Sigmoid colon (tissue), 7 donors: ENCODE data around the gene PRTN3. TPM values are rescaled to one million over a fixed set of nuclear protein-coding genes. Genes with fewer than 3 reads are reported as not detected.

Experiments
- DNase-seq: peaks from one replicate; pipeline ENCODE4 v3.0.0-alpha.2; 2019
- H3K27ac ChIP-seq, 4 donors: fragments of 200-600 bp; sonication (generic); one replicate each; pipeline ENCODE4 v1.5.1; 2016 to 2019; ENCODE audit warnings: mild to moderate bottlenecking in 1 of 4
- H3K27me3 ChIP-seq, 3 donors: fragments of 200-600 bp; sonication (generic); one replicate each; pipeline ENCODE4 v1.5.1; 2019; ENCODE audit warnings: mild to moderate bottlenecking in 1 of 3
- H3K36me3 ChIP-seq, 4 donors: fragments of 200-600 bp; sonication (generic); one replicate each; pipeline ENCODE4 v1.5.1; 2016 to 2019
- H3K4me1 ChIP-seq, 4 donors: fragments of 200-600 bp; sonication (generic); one replicate each; pipeline ENCODE4 v1.5.1; 2017 to 2019
- H3K4me3 ChIP-seq, 4 donors: fragments of 200-600 bp; sonication (generic); one replicate each; pipeline ENCODE4 v1.5.1; 2017 to 2019; ENCODE audit warnings: mild to moderate bottlenecking in 2 of 4, moderate library complexity in 1 of 4
- H3K9me3 ChIP-seq, 4 donors: fragments of 200-600 bp in 3 of 4; sonication (generic) in 3 of 4; one replicate each; pipeline versions ENCODE4 v1.5.1 to v1.6.1; 2013 to 2019
- CTCF ChIP-seq, 4 experiments: fragments of 450-650 bp in 3 of 4; fragments of 200-600 bp in 1 of 4; IDR thresholded peaks; one replicate each; pipeline ENCODE4 v1.5.1; 2016 to 2019; ENCODE audit warnings: antibody characterized with exemption in 4 of 4, mild to moderate bottlenecking in 3 of 4, moderate library complexity in 2 of 4
- EP300 ChIP-seq, 4 donors: sonication (generic); formaldehyde crosslinking; IDR thresholded peaks; one replicate each; pipeline ENCODE4 v1.6.1; 2017; ENCODE audit warnings: antibody characterized with exemption in 4 of 4
- POLR2A ChIP-seq, 2 donors: fragments of 450-650 bp; IDR thresholded peaks; one replicate each; pipeline ENCODE4 v1.6.1; 2016; ENCODE audit warnings: antibody characterized with exemption in 2 of 2, mild to moderate bottlenecking in 2 of 2, moderate library complexity in 2 of 2
- POLR2AphosphoS5 ChIP-seq, 4 donors: sonication (generic); formaldehyde crosslinking; IDR thresholded peaks; one replicate each; pipeline ENCODE4 v1.6.1; 2017; ENCODE audit warnings: antibody characterized with exemption in 4 of 4
- WGBS, 2 donors: extraction: QIAGEN DNeasy Blood & Tissue Kit; methylation state at CpG; one replicate each; pipeline ENCODE4 v1.1.7; 2013; 5-methylcytosine and 5-hydroxymethylcytosine counted together
- intact Hi-C: fragments of 100-400 bp; cut with DNase I; formaldehyde crosslinking; loops from one replicate; pipeline ENCODE4 v1.15.1; 2023
- polyA plus RNA-seq, 3 donors: library from polyadenylated mRNA; stranded (reverse); fragments of 200-250 nt; gene quantifications; one replicate each; pipeline ENCODE4 v1.2.3, GENCODE V29; 2013
- total RNA-seq, 4 donors: library from RNA; depleted of rRNA; stranded (reverse); fragments of >200 nt; gene quantifications; one replicate each; pipeline ENCODE4 v1.1.0, GENCODE V29; 2016
- donor health status: healthy with polysubstance abuse.
- donor health status: Bipolar disorder and iron deficiency.
- donor health status: healthy.

PRTN3 gene
- total and polyA plus RNA-seq, 7 donors = not detected

DNA sequence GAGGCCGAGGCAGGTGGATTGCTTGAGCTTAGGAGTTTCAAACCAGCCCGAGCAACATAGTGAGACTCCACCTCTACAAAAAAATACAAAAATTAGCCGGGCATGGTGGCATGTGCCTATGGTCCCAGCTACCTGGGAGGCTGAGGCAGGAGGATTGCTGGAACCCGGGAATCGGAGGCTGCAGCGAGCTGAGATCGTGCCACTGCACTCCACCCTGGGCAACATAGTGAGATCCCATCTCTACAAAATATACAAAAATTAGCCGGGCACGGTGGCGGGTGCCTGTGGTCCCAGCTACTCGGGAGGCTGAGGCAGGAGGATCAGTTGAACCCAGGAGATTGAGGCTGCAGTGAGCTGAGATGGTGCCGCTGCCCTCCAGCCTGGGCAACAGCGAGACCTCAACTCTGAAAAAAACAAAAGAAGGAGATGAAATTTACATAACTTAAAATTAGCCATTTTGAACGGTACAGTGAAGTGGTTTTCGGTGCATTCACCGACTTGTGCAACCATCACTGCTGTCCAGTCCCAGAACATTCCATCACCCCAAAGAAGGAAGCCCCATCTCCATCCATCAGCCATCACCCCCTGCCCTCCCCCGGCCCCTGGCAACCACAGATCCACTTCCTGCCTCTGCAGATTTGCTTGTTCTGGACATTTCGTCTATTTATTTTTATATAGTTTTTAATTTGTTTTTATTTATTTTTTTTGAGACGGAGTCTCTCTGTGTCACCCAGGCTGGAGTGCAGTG is 14.7 kb upstream of the PRTN3 start:
- DNase-seq = no peak
- peaks cover 0 to 16% (median 15%) of the 10 kb centered on the region in 4 donors for H3K4me1 ChIP-seq
- TF ChIP-seq EP300 (IDR thresholded peaks at IDR 0.05) (no peak), POLR2AphosphoS5 (IDR thresholded peaks at IDR 0.05) (no peak), POLR2A (IDR thresholded peaks at IDR 0.05) (no peak), CTCF (IDR thresholded peaks at IDR 0.05) (no peak)
- H3K27ac ChIP-seq = no peak overlapping the region
- WGBS, 2 donors = 80 to 81% methylated on average over 19 of the region's 19 CpGs
- intact Hi-C loops = no loop called here
- no peak overlapping the region for H3K4me3 ChIP-seq
- no peaks in the 10 kb centered on the region for H3K9me3 ChIP-seq
- H3K36me3 ChIP-seq = no peaks in the 10 kb centered on the region
- H3K27me3 ChIP-seq = peaks cover 26 to 64% (median 44%) of the 10 kb centered on the region in 3 donors

DNA sequence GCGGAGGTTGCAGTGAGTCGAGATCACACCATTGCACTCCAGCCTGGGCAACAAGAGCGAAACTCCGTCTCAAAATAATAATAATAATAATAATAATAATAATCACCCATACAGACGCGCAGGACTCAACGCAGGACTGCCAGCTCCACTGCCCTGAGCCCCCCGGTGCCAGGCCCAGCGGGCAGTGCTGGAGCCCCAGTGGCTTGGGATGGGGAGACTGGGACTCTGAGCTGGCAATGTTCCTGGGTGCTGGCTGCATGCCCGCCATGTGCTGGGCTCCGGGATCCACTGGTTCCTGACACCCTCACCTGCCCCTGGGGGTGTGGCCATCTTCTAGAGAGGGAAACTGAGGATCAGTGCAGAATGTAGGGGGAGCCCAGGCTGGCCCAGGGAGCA is 13.5 kb upstream of the PRTN3 start:
- 72 to 87% methylated on average over 11 of the region's 11 CpGs for WGBS, 2 donors
- intact Hi-C loops = no loop called here
- Histone ChIP-seq H3K27ac (no peak overlapping the region), H3K27me3 (peaks cover 13 to 64% (median 44%) of the 10 kb centered on the region in 3 donors), H3K4me3 (no peak overlapping the region), H3K9me3 (no peaks in the 10 kb centered on the region), H3K36me3 (no peaks in the 10 kb centered on the region), H3K4me1 (peaks cover 0 to 4% (median 3%) of the 10 kb centered on the region in 4 donors)
- DNase-seq = no peak
- TF ChIP-seq POLR2AphosphoS5 (IDR thresholded peaks at IDR 0.05) (no peak), EP300 (IDR thresholded peaks at IDR 0.05) (no peak), POLR2A (IDR thresholded peaks at IDR 0.05) (no peak), CTCF (IDR thresholded peaks at IDR 0.05) (no peak)

DNA sequence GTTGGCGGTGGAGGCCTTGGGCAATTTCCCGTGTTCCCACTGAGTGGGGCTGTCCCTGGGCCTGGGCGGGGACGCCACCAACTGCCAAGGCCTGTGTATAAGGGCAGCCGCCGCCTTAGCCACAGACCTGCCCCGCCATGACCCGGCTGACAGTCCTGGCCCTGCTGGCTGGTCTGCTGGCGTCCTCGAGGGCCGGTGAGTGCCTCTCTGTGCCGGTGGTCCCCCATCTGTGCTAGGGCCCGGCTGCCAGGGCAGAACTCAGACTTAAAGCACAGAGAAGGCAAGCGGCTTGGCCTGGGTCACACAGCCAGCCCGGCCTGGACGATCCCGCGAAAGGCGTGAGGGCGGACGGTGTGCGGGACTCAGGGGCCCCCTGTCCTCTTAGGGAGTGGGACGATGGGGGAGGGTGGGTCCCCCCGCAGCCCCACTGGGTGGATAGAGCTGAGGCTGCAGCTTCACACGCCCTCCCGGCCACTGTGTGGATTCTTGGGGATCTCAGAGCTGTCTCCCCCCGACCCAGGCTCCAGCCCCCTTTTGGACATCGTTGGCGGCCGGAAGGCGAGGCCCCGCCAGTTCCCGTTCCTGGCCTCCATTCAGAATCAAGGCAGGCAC is 13.0 kb upstream of the PRTN3 start, which contains the start of gene AZU1:
AZU1 (plus strand) TSS at position 128 of the 612 bp plus-strand sequence; CDS start at position 138, 10 bp downstream.
- TF ChIP-seq EP300 (IDR thresholded peaks at IDR 0.05) (no peak), CTCF (IDR thresholded peaks at IDR 0.05) (no peak), POLR2A (IDR thresholded peaks at IDR 0.05) (no peak), POLR2AphosphoS5 (IDR thresholded peaks at IDR 0.05) (no peak)
- Histone ChIP-seq H3K36me3 (no peaks in the 10 kb centered on the region), H3K4me1 (no peaks in the 10 kb centered on the region), H3K27me3 (peaks cover 8 to 60% (median 40%) of the 10 kb centered on the region in 3 donors), H3K9me3 (no peaks in the 10 kb centered on the region), H3K4me3 (no peak within 1 kb of the TSS), H3K27ac (no peak within 1 kb of the TSS)
- DNase-seq = no peak
- WGBS, 2 donors = 37 to 67% methylated on average over 33 of the region's 33 CpGs
- intact Hi-C loops = no loop called here

- intact Hi-C loops = no loop called here
- 57 to 72% methylated on average over 18 of the region's 18 CpGs for WGBS, 2 donors
- Histone ChIP-seq H3K27ac (no peak overlapping the region), H3K4me3 (no peak overlapping the region), H3K4me1 (no peaks in the 10 kb centered on the region), H3K36me3 (no peaks in the 10 kb centered on the region), H3K27me3 (peaks cover 5 to 56% (median 27%) of the 10 kb centered on the region in 3 donors), H3K9me3 (no peaks in the 10 kb centered on the region)
- TF ChIP-seq EP300 (IDR thresholded peaks at IDR 0.05) (no peak), CTCF (IDR thresholded peaks at IDR 0.05) (no peak), POLR2AphosphoS5 (IDR thresholded peaks at IDR 0.05) (no peak), POLR2A (IDR thresholded peaks at IDR 0.05) (no peak)
- no peak for DNase-seq
These were observed 11.6 kb upstream of the PRTN3 start for GRCh38 chr19:829129-829758.
